GM18909 (cell line): ENCODE measurements around the gene KLHL26.

Experiments used
- ATAC-seq: cut with Tn5 transposase; IDR thresholded peaks from one replicate; pipeline ENCODE4 v1.9.1; 2021; ENCODE audit warnings: mild to moderate bottlenecking; ENCODE audit not compliant: unreplicated experiment, poor library complexity

The KLHL26 gene

DNA sequence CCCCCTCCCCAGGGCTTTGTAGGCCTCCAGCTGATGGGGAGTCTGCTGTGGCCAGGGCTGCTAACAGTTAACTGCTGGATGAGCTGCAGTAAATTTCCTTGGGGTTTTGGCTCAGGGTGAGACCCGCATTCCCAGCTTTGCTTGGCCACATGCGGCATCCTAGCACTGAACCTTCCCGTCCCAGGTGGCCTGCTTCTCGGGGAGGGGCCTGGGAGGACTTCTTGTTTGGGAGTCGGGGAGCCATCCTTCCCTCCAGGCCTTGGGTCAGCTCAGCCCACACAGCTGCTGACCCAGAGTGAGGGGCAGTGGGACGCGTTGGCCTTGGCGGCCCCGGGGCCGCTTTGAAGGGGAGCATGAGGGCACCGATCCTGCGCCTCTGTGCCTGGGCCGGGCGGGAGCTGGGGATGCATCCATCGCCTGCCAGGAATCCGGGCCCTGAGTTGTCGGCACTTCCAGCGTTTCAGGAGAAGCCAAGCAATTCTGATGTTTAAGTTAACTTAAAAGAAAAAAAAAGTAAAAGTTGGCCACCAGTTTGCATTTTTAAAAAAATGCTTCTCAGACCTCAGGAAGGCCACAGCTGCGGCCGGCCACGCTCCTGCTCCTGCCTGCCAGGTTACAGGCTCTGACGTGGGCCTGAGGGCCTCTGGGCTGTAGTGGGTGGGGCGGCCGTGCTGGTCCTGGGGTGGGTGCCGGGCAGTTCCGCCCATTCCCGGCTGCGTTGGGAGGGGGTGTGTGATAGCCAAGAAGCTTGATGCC, 74.3 kb downstream of the KLHL26 start:
- ATAC-seq = no peak

- ATAC-seq = no peak
These were observed 75.1 kb downstream of the KLHL26 start for GRCh38 chr19:18711893-18712292.

- no peak for ATAC-seq
These were observed 76.2 kb downstream of the KLHL26 start for GRCh38 chr19:18712981-18713380.

GRCh38 chr19:18713550-18714117, 76.8 kb downstream of the KLHL26 start:
- no peak for ATAC-seq

DNA sequence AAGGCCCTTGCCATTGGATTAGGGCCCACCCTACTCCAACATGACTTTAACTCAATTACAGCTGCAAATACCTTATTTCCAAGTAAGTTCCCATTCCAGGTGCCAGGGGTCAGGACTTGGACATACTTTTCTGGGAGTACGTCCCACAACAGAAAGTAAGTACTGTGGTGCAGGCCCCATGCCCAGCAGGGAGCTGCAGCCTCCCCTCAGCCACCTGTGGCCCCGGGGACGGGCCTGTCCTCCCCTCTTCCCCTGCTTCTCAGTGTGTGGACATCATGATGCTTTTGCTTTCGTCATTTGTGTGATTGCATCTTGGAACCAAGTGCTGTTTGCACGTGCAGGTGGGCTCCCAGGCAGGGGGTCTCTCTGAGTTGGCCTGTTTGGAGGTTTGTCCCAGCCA, 78.6 kb downstream of the KLHL26 start:
- no peak for ATAC-seq

- ATAC-seq = no peak
These were observed 80.0 kb downstream of the KLHL26 start for GRCh38 chr19:18716857-18717256.

DNA sequence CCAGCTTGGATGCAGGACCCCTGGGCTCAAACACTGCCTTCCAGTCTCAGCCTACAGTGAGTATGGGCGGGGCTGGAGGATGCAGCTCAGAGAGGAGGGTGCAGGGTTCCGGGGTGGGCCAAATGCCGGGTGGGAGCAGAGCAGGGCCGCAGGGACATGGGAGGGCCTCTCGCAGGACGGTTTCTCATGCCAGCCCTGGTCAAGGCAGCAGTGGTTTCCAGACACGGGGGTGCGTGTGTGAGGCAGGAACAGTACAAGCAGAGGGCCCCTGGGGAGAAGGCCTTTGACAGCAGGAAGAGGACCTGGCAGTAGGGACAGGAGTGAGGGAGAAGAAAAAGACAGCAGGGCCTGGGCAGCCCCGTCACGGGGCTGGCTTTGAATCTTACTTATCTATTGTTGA, 80.8 kb downstream of the KLHL26 start:
- ATAC-seq = no peak

GRCh38 chr19:18718015-18718526, 81.2 kb downstream of the KLHL26 start:
- ATAC-seq = no peak

- no peak for ATAC-seq
These were observed 82.1 kb downstream of the KLHL26 start for GRCh38 chr19:18718846-18719458.

DNA sequence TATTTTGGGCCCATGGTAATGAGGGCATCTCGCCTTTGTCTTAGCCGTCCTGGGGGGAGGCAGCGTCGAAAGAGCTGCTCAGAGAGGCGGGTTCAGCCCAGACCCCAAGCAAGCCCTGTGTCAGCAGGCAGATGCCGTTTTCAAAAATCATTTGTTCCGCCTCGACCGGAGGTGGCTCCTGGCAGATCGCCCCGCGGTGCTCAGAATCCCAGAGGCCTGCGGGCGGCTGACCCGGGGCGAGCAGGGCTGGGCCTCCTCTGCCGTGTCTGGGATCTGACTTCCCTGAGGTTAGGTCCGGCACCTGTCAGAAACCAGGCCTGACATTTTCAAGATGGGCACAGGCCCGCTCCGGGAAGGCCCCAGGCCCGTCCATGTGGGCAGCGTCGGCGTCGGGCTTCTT, 82.7 kb downstream of the KLHL26 start:
- ATAC-seq = no peak
